H9 (cell line): ENCODE results near the gene RMND5A. TPM values are rescaled to one million over a fixed set of nuclear protein-coding genes. Genes with fewer than 3 reads are reported as not detected.
A peak's percentile ranks its signal among the peaks of the same experiment; 100 is the strongest.

Experiments
- DNase-seq: peaks from one replicate; pipeline ENCODE4 v3.0.0-alpha.2; 2017
- H2AFZ ChIP-seq: one replicate; pipeline ENCODE4 v1.6.1; 2013; ENCODE audit warnings: mild to moderate bottlenecking, low read length, control low read depth, moderate library complexity
- H2AK5ac ChIP-seq: 2 replicates; pipeline ENCODE4 v1.6.1; 2013; ENCODE audit warnings: low read length, control low read depth, mixed read lengths; ENCODE audit not compliant: insufficient read length
- H2BK120ac ChIP-seq: one replicate; pipeline ENCODE4 v1.6.1; 2013; ENCODE audit warnings: low read depth, mild to moderate bottlenecking, low read length, control low read depth, inconsistent platforms; ENCODE audit not compliant: poor library complexity, severe bottlenecking
- H2BK12ac ChIP-seq: 2 replicates; pipeline ENCODE4 v1.6.1; 2013; ENCODE audit warnings: low read length, control low read depth, mixed read lengths, low read depth; ENCODE audit not compliant: insufficient read length
- H2BK15ac ChIP-seq: 2 replicates; pipeline ENCODE4 v1.6.1; 2013; ENCODE audit warnings: low read depth, low read length, control low read depth
- H2BK20ac ChIP-seq: one replicate; pipeline ENCODE4 v1.6.1; 2013; ENCODE audit warnings: low read depth, mild to moderate bottlenecking, low read length, control low read depth, inconsistent platforms; ENCODE audit not compliant: poor library complexity, severe bottlenecking
- H2BK5ac ChIP-seq: 2 replicates; pipeline ENCODE4 v1.6.1; 2013; ENCODE audit warnings: low read length, control low read depth, mixed read lengths; ENCODE audit not compliant: insufficient read length
- H3K14ac ChIP-seq: 2 replicates; pipeline ENCODE4 v1.6.1; 2013; ENCODE audit warnings: low read length, control low read depth; ENCODE audit not compliant: insufficient read depth
- H3K18ac ChIP-seq: 2 replicates; pipeline ENCODE4 v1.6.1; 2013; ENCODE audit warnings: low read depth, mild to moderate bottlenecking, mixed read lengths, low read length, control low read depth; ENCODE audit not compliant: insufficient read length
- H3K23ac ChIP-seq: 2 replicates; pipeline ENCODE4 v1.6.1; 2013; ENCODE audit warnings: low read length, control low read depth, mixed read lengths, low read depth; ENCODE audit not compliant: insufficient read length
- H3K23me2 ChIP-seq: 2 replicates; pipeline ENCODE4 v1.6.1; 2013; ENCODE audit warnings: low read depth, mild to moderate bottlenecking, mixed read lengths, low read length, control low read depth; ENCODE audit not compliant: insufficient read length, poor library complexity, severe bottlenecking
- H3K27ac ChIP-seq: 2 replicates; pipeline ENCODE4 v1.5.1; 2013; ENCODE audit warnings: low read length, control low read depth, mixed read lengths, low read depth; ENCODE audit not compliant: insufficient read length
- H3K27me3 ChIP-seq: 2 replicates; pipeline ENCODE4 v1.6.1; 2013; ENCODE audit warnings: low read length, control low read depth, inconsistent platforms; ENCODE audit not compliant: insufficient read depth
- H3K4ac ChIP-seq: 2 replicates; pipeline ENCODE4 v1.6.1; 2013; ENCODE audit warnings: low read depth, mild to moderate bottlenecking, control low read depth, inconsistent platforms, low read length, moderate library complexity
- H3K4me1 ChIP-seq: 2 replicates; pipeline ENCODE4 v1.6.1; 2013; ENCODE audit warnings: low read length, control low read depth, inconsistent platforms; ENCODE audit not compliant: insufficient read depth
- H3K4me2 ChIP-seq: 2 replicates; pipeline ENCODE4 v1.6.1; 2013; ENCODE audit warnings: low read length, control low read depth, mixed read lengths; ENCODE audit not compliant: insufficient read length, insufficient read depth
- H3K56ac ChIP-seq: 2 replicates; pipeline ENCODE4 v1.6.1; 2013; ENCODE audit warnings: low read depth, mild to moderate bottlenecking, mixed read lengths, low read length, control low read depth; ENCODE audit not compliant: insufficient read length
- H3K79me1 ChIP-seq: 2 replicates; pipeline ENCODE4 v1.6.1; 2013; ENCODE audit warnings: low read depth, mild to moderate bottlenecking, moderate library complexity, low read length, control low read depth, inconsistent platforms; ENCODE audit not compliant: insufficient read depth, poor library complexity, severe bottlenecking
- H3K79me2 ChIP-seq: 2 replicates; pipeline ENCODE4 v1.6.1; 2013; ENCODE audit warnings: low read length, control low read depth, inconsistent platforms; ENCODE audit not compliant: insufficient read depth
- H3K9ac ChIP-seq: 2 replicates; pipeline ENCODE4 v1.6.1; 2013; ENCODE audit warnings: low read length, control low read depth, mixed read lengths; ENCODE audit not compliant: insufficient read length; ENCODE audit errors: extremely low read depth
- H3K9me3 ChIP-seq: one replicate; pipeline ENCODE4 v1.6.1; 2013; ENCODE audit warnings: low read depth, low read length, inconsistent platforms; ENCODE audit not compliant: control insufficient read depth
- H3T11ph ChIP-seq: one replicate; pipeline ENCODE4 v1.6.1; 2013; ENCODE audit warnings: mild to moderate bottlenecking, low read length, control low read depth, inconsistent platforms
- H4K20me1 ChIP-seq: one replicate; pipeline ENCODE4 v1.6.1; 2013; ENCODE audit not compliant: control insufficient read depth, insufficient read length, insufficient read depth
- H4K5ac ChIP-seq: 2 replicates; pipeline ENCODE4 v1.6.1; 2013; ENCODE audit warnings: low read depth, mild to moderate bottlenecking, mixed read lengths, low read length, control low read depth; ENCODE audit not compliant: insufficient read length
- H4K8ac ChIP-seq: replicated peaks from 2 replicates; pipeline ENCODE4 v1.6.1; 2013; ENCODE audit warnings: low read length, control low read depth, mixed read lengths, low read depth; ENCODE audit not compliant: insufficient read length
- H4K91ac ChIP-seq: 2 replicates; pipeline ENCODE4 v1.6.1; 2013; ENCODE audit warnings: low read depth, mild to moderate bottlenecking, moderate library complexity, mixed read lengths, low read length, control low read depth; ENCODE audit not compliant: insufficient read length
- H3K27ac Mint-ChIP-seq, 3 experiments: 2 replicates in 2 of 3; 3 replicates in 1 of 3; pipeline ENCODE4 v1.8.0; 2020 to 2021; ENCODE audit warnings: mixed read lengths in 3 of 3, mild to moderate bottlenecking in 1 of 3, moderate library complexity in 1 of 3
- H3K27me3 Mint-ChIP-seq: 2 replicates; pipeline ENCODE4 v1.8.0; 2021; ENCODE audit warnings: low read depth, mild to moderate bottlenecking, moderate library complexity, mixed read lengths
- H3K36me3 Mint-ChIP-seq, 3 experiments: 2 replicates in 2 of 3; 3 replicates in 1 of 3; pipeline ENCODE4 v1.8.0; 2020 to 2021; ENCODE audit warnings: low read depth in 3 of 3, mixed read lengths in 3 of 3; ENCODE audit not compliant: insufficient read depth in 1 of 3
- H3K4me1 Mint-ChIP-seq, 2 experiments: 2 replicates each; pipeline ENCODE4 v1.8.0; 2020; ENCODE audit warnings: mixed read lengths in 2 of 2
- H3K4me3 Mint-ChIP-seq, 2 experiments: 2 replicates in 1 of 2; 3 replicates in 1 of 2; pipeline ENCODE4 v1.8.0; 2020 to 2021; ENCODE audit warnings: mild to moderate bottlenecking in 2 of 2, mixed read lengths in 2 of 2, moderate library complexity in 1 of 2
- H3K9me3 Mint-ChIP-seq, 2 experiments: 2 replicates in 1 of 2; 3 replicates in 1 of 2; pipeline ENCODE4 v1.8.0; 2020; ENCODE audit warnings: mild to moderate bottlenecking in 2 of 2, mixed read lengths in 2 of 2, moderate library complexity in 1 of 2
- CTCF ChIP-seq: fragments of 200-600 bp; sonication (generic); conservative IDR thresholded peaks from 3 replicates; pipeline ENCODE4 v1.8.0; 2021; ENCODE audit warnings: antibody characterized with exemption, mild to moderate bottlenecking
- WGBS: extraction: QIAGEN DNeasy Blood & Tissue Kit; methylation state at CpG from one replicate; pipeline ENCODE4 v1.1.7; 2013; ENCODE audit warnings: missing lambda C conversion rate, low lambda C conversion rate, mixed read lengths; ENCODE audit not compliant: insufficient read length; ENCODE audit errors: extremely low coverage; 5-methylcytosine and 5-hydroxymethylcytosine counted together
- total RNA-seq: library from RNA; stranded (reverse); gene quantifications from 2 replicates; pipeline ENCODE4 v1.2.1, GENCODE V29; 2021

The RMND5A gene
- total RNA-seq, 1 experiment from 2014 or later, result 48.8 TPM

GRCh38 chr2:86675511-86676015, 44.5 kb upstream of the RMND5A start:
- Histone ChIP-seq H2BK15ac (no peak overlapping the region), H2BK20ac (no peak overlapping the region), H3K14ac (no peak overlapping the region), H3K56ac (no peak overlapping the region), H3K18ac (no peak overlapping the region), H3K27ac (no peak overlapping the region), H3K23ac (no peak overlapping the region), H3K23me2 (no peaks in the 10 kb centered on the region), H2AFZ (no peak overlapping the region), H4K5ac (no peak overlapping the region), H4K20me1 (no peaks in the 10 kb centered on the region), H2AK5ac (no peak overlapping the region), H3K4me2 (no peak overlapping the region), H3K9ac (no peak overlapping the region), H3K4me1 (no peaks in the 10 kb centered on the region), H2BK120ac (no peak overlapping the region), H4K91ac (no peak overlapping the region), H3K79me2 (no peaks in the 10 kb centered on the region), H3T11ph (no peak overlapping the region), H3K27me3 (no peaks in the 10 kb centered on the region), H3K79me1 (no peaks in the 10 kb centered on the region), H3K4ac (no peak overlapping the region), H2BK5ac (no peak overlapping the region), H2BK12ac (no peak overlapping the region), H3K9me3 (no peaks in the 10 kb centered on the region), H4K8ac (no peak overlapping the region)
- WGBS, result no CpG with 5 or more reads among the region's 3 CpGs
- no peaks in the 10 kb centered on the region for H3K27me3 Mint-ChIP-seq
- no peaks in the 10 kb centered on the region for H3K9me3 Mint-ChIP-seq
- H3K4me1 Mint-ChIP-seq, result no peaks in the 10 kb centered on the region
- H3K4me3 Mint-ChIP-seq, result no peak overlapping the region
- DNase-seq, result peak; percentile 32
- no peaks in the 10 kb centered on the region; a peak in 1 of 7 replicates for H3K36me3 Mint-ChIP-seq
- TF ChIP-seq CTCF, result peak; percentile 59
- no peak overlapping the region for H3K27ac Mint-ChIP-seq
